HepG2 (cell line): ENCODE data around the gene NUDT22. TPM values are rescaled to one million over a fixed set of nuclear protein-coding genes. Genes with fewer than 3 reads are reported as not detected.

Experiments used
- HES4 ChIP-seq: sonication (generic); formaldehyde crosslinking; IDR thresholded peaks from 2 replicates; pipeline ENCODE4 v1.9.0; 2021; ENCODE audit warnings: mild to moderate bottlenecking, missing genetic modification reagents, borderline replicate concordance
- HMG20A ChIP-seq: IDR thresholded peaks from 2 replicates; pipeline ENCODE4 v1.6.1; 2016; ENCODE audit warnings: borderline replicate concordance
- PHF20 ChIP-seq: sonication (generic); formaldehyde crosslinking; IDR thresholded peaks from 2 replicates; pipeline ENCODE4 v1.5.0; 2020; ENCODE audit warnings: mild to moderate bottlenecking, missing genetic modification reagents
- RERE ChIP-seq: IDR thresholded peaks from 2 replicates; pipeline ENCODE4 v1.6.1; 2016; ENCODE audit warnings: low read depth, missing genetic modification reagents, missing compliant biosample characterization
- STAT6 ChIP-seq: sonication (generic); formaldehyde crosslinking; IDR thresholded peaks from 2 replicates; pipeline ENCODE4 v1.4.0; 2020; ENCODE audit warnings: missing genetic modification reagents, mild to moderate bottlenecking, borderline replicate concordance
- ZBTB4 ChIP-seq: sonication (generic); formaldehyde crosslinking; IDR thresholded peaks from 2 replicates; pipeline ENCODE4 v1.4.0; 2020; ENCODE audit warnings: missing genetic modification reagents, mild to moderate bottlenecking, borderline replicate concordance
- ZFP36 ChIP-seq: fragments of 150-350 bp; IDR thresholded peaks from 2 replicates; pipeline ENCODE4 v1.6.1; 2018; ENCODE audit warnings: borderline replicate concordance, low read length, low read depth; ENCODE audit not compliant: partially characterized antibody
- ZNF562 ChIP-seq: sonication (generic); formaldehyde crosslinking; IDR thresholded peaks from 2 replicates; pipeline ENCODE4 v1.8.0; 2022; ENCODE audit warnings: missing genetic modification reagents, borderline replicate concordance
- ZNF737 ChIP-seq: sonication (generic); formaldehyde crosslinking; IDR thresholded peaks from 2 replicates; pipeline ENCODE4 v1.5.0; 2020; ENCODE audit warnings: missing genetic modification reagents, mild to moderate bottlenecking, borderline replicate concordance
- polyA plus RNA-seq, 8 experiments: library from polyadenylated mRNA; depleted of rRNA in 3 of 8; stranded (reverse) in 7 of 8; unstranded in 1 of 8; fragments of >200 nt; fragmentation: Illumina TruSeq in 4 of 8; extraction: Trizol in 4 of 8; gene quantifications; 2 replicates each; pipeline versions ENCODE4 v1.2.1 to v1.2.3, GENCODE V29; 2011 to 2016; ENCODE audit warnings: low read depth in 4 of 8, missing spikeins in 1 of 8, mixed read lengths in 1 of 8; ENCODE audit not compliant: insufficient read depth in 1 of 8
- total RNA-seq, 5 experiments: library from RNA; depleted of rRNA; stranded (reverse); fragments of >200 nt; fragmentation: Illumina TruSeq; extraction: Trizol; gene quantifications; 2 replicates each; pipeline ENCODE4 v1.2.3, GENCODE V29; 2016; ENCODE audit warnings: low read depth in 1 of 5

The NUDT22 gene
- total and polyA plus RNA-seq, 2 of the 13 experiments (the other 11 are each of a cell fraction or from before 2014, with no cell fraction given): 33.5 to 39.8 TPM

- TF ChIP-seq ZBTB4 (CRISPR knock-in tag): no peak
- no peak for TF ChIP-seq HMG20A
- no peak for TF ChIP-seq ZNF737
- 0 out of 2 replicates have a peak, but pooled peaks have one; percentile 17 for TF ChIP-seq RERE (CRISPR knock-in tag)
- TF ChIP-seq STAT6 (CRISPR knock-in tag): peak; percentile 53; the same call in 1 of the 2 replicates
- no peak for TF ChIP-seq ZFP36
- TF ChIP-seq PHF20 (CRISPR knock-in tag): peak; percentile 84
- TF ChIP-seq HES4 (CRISPR knock-in tag): no peak
- TF ChIP-seq ZNF562 (CRISPR knock-in tag): no peak
Observed at GRCh38 chr11:64240435-64241240, 14.6 kb downstream of the NUDT22 start, which contains the start of gene FKBP2 (continued).
